ENCODE results near the gene FOCAD.

The FOCAD gene

GRCh38 chr9:21030389-21031035, 346.5 kb downstream of the FOCAD start:
- DNase-seq = peak; percentile 24

- peak; percentile 36 for DNase-seq
Observed at GRCh38 chr9:21031091-21031807, 347.2 kb downstream of the FOCAD start, which contains the start of gene HACD4. Gene HACD4 (minus strand): TSS chr9:21031640. CDS start chr9:21031590, 50 bp downstream.

- DNase-seq = no peak
Observed at GRCh38 chr9:21031808-21032183, 347.7 kb downstream of the FOCAD start.

- DNase-seq = no peak
Observed at GRCh38 chr9:21037278-21037677, 353.2 kb downstream of the FOCAD start.

- DNase-seq = no peak
Observed at GRCh38 chr9:21039302-21039701, 355.2 kb downstream of the FOCAD start.

GRCh38 chr9:21042466-21042865, 358.4 kb downstream of the FOCAD start:
- DNase-seq = no peak

- no peak for DNase-seq
Observed at GRCh38 chr9:21043841-21044240, 359.8 kb downstream of the FOCAD start.
